ENCODE results near the gene AZU1. TPM values are rescaled to one million over a fixed set of nuclear protein-coding genes. Genes with fewer than 3 reads are reported as not detected.

Gene AZU1
- total RNA-seq, 1 experiment from 2014 or later = not detected

GRCh38 chr19:800360-801029 is 27.1 kb upstream of the AZU1 start:
- Histone ChIP-seq H3K9me3 (ENCODE audit: low read length) (no peaks in the 10 kb centered on the region), H4K20me1 (ENCODE audit: low read length) (peaks cover 76% of the 10 kb centered on the region), H3K9ac (ENCODE audit: low read length) (peak overlapping the region; percentile 93), H3F3A (ENCODE audit: low read length, unreplicated experiment) (no peaks in the 10 kb centered on the region), H3K4me3 (ENCODE audit: low read length) (peak overlapping the region; percentile 88), H3K9me2 (replicated peaks; ENCODE audit: low read length) (no peaks in the 10 kb centered on the region), H3K27ac (ENCODE audit: low read length) (peak overlapping the region; percentile 72), H3K36me3 (ENCODE audit: low read depth, low read length) (peaks cover 69% of the 10 kb centered on the region), H3K4me2 (ENCODE audit: low read length) (peak overlapping the region; percentile 100), H3K27me3 (ENCODE audit: low read length) (no peaks in the 10 kb centered on the region), H2AFZ (ENCODE audit: low read length) (no peak overlapping the region), H3K4me1 (ENCODE audit: insufficient read depth, low read length) (peaks cover 26% of the 10 kb centered on the region), H3K79me2 (ENCODE audit: low read length) (peaks cover 77% of the 10 kb centered on the region)
- TF ChIP-seq EZH2 (IDR thresholded peaks at IDR 0.05; ENCODE audit: low read length, unreplicated experiment) (no peak), EZH2phosphoT487 (IDR thresholded peaks at IDR 0.05; ENCODE audit: borderline replicate concordance, low read length) (no peak), CTCF (conservative IDR thresholded peaks at IDR 0.05; ENCODE audit: low read depth, low read length) (no peak)
- DNase-seq = peak; percentile 61
- POLR2A ChIA-PET (ENCODE audit: unreplicated experiment) = no interaction called here
- TSS peak; percentile 25 for BruUV-seq (replicated peaks)
- ATAC-seq = 0 out of 2 replicates have a peak, but pooled peaks have one; percentile 4
- intact Hi-C loops (cut with micrococcal nuclease) = no loop called here
- CTCF ChIA-PET = no interaction called here

- H3K36me3 ChIP-seq (ENCODE audit: low read depth, low read length) = peaks cover 71% of the 10 kb centered on the region
- BruUV-seq (replicated peaks) = no TSS peak
- POLR2A ChIA-PET (ENCODE audit: unreplicated experiment) = no interaction called here
Measured at GRCh38 chr19:801030-801860, 26.4 kb upstream of the AZU1 start.

More at GRCh38 chr19:801030-801860, 26.4 kb upstream of the AZU1 start:
- Histone ChIP-seq H3K9me2 (replicated peaks; ENCODE audit: low read length) (no peaks in the 10 kb centered on the region), H4K20me1 (ENCODE audit: low read length) (peaks cover 79% of the 10 kb centered on the region), H3F3A (ENCODE audit: low read length, unreplicated experiment) (no peaks in the 10 kb centered on the region), H3K9me3 (ENCODE audit: low read length) (no peaks in the 10 kb centered on the region), H3K4me1 (ENCODE audit: insufficient read depth, low read length) (peaks cover 26% of the 10 kb centered on the region), H3K27ac (ENCODE audit: low read length) (peak overlapping the region; percentile 72; the same call in 1 of the 2 replicates), H3K9ac (ENCODE audit: low read length) (no peak overlapping the region), H3K79me2 (ENCODE audit: low read length) (peaks cover 84% of the 10 kb centered on the region), H3K27me3 (ENCODE audit: low read length) (no peaks in the 10 kb centered on the region), H3K4me3 (ENCODE audit: low read length) (peak overlapping the region; percentile 88), H2AFZ (ENCODE audit: low read length) (no peak overlapping the region), H3K4me2 (ENCODE audit: low read length) (peak overlapping the region; percentile 100)
- peak; percentile 22 for DNase-seq
- ATAC-seq = no peak; the same call in 1 of the 2 replicates
- CTCF ChIA-PET = no interaction called here
- TF ChIP-seq EZH2 (IDR thresholded peaks at IDR 0.05; ENCODE audit: low read length, unreplicated experiment) (no peak), EZH2phosphoT487 (IDR thresholded peaks at IDR 0.05; ENCODE audit: borderline replicate concordance, low read length) (no peak), CTCF (conservative IDR thresholded peaks at IDR 0.05; ENCODE audit: low read depth, low read length) (no peak)
- intact Hi-C loops (cut with micrococcal nuclease) = no loop called here
